ENCODE data around the gene GSTP1. TPM values are rescaled to one million over a fixed set of nuclear protein-coding genes. Genes with fewer than 3 reads are reported as not detected.
A peak's percentile ranks its signal among the peaks of the same experiment; 100 is the strongest.

GSTP1 gene
- polyA plus RNA-seq (2011; rRNA removed) (716 and 965 TPM in 2 replicates), polyA minus RNA-seq (2011; rRNA and poly(A)+ RNA removed) (518 and 668 TPM in 2 replicates)

GRCh38 chr11:67583247-67584204 is at the start of gene GSTP1:
GSTP1 (plus strand) TSS chr11:67583812; CDS start chr11:67583844, 32 bp downstream.
- Histone ChIP-seq H3K4me3 (ENCODE audit: low read depth, low read length) (peak within 1 kb of the TSS; percentile 80), H3K27me3 (ENCODE audit: control insufficient read depth, insufficient read depth, low read length) (peaks cover 16% of the 10 kb centered on the region), H3K9me3 (ENCODE audit: control insufficient read depth, insufficient read depth, low read length) (no peaks in the 10 kb centered on the region; the same call in 1 of the 2 replicates), H3K27ac (ENCODE audit: low read depth, low read length) (peak within 1 kb of the TSS; percentile 81)
- ChIA-PET CTCF (interaction anchor here (0.6 to 1.2 kb wide), 3 partner anchors 18 to 203 kb away, joined by 3 to 5 read pairs (median 3); partner anchors contain the start of gene NUDT8), POLR2A (interaction anchor here (0.7 to 1.8 kb wide), 6 partner anchors 8 to 199 kb away, joined by 3 to 12 read pairs (median 5); partner anchors contain the start of genes NUDT8 and PPP1CA)
- peak; percentile 51 for TF ChIP-seq CTCF (IDR thresholded peaks at IDR 0.05; ENCODE audit: low read depth, low read length)
- DNase-seq (ENCODE audit: low read depth, low spot score) = peak; percentile 78

- peaks cover 8% of the 10 kb centered on the region for H3K27me3 ChIP-seq (ENCODE audit: control insufficient read depth, insufficient read depth, low read length)
- POLR2A ChIA-PET = no interaction called here
- no peak overlapping the region for H3K4me3 ChIP-seq (ENCODE audit: low read depth, low read length)
- DNase-seq (ENCODE audit: low read depth, low spot score) = no peak
- peaks cover 10% of the 10 kb centered on the region for H3K9me3 ChIP-seq (ENCODE audit: control insufficient read depth, insufficient read depth, low read length)
- CTCF ChIA-PET = no interaction called here
- no peak for TF ChIP-seq CTCF (IDR thresholded peaks at IDR 0.05; ENCODE audit: low read depth, low read length)
- no peak overlapping the region for H3K27ac ChIP-seq (ENCODE audit: low read depth, low read length)
Observed at GRCh38 chr11:67534070-67534679, 49.4 kb upstream of the GSTP1 start.

- ChIA-PET CTCF (no interaction called here), POLR2A (no interaction called here)
- Histone ChIP-seq H3K27me3 (ENCODE audit: control insufficient read depth, insufficient read depth, low read length) (peaks cover 5% of the 10 kb centered on the region), H3K27ac (ENCODE audit: low read depth, low read length) (no peak overlapping the region), H3K9me3 (ENCODE audit: control insufficient read depth, insufficient read depth, low read length) (peaks cover 10% of the 10 kb centered on the region), H3K4me3 (ENCODE audit: low read depth, low read length) (no peak overlapping the region)
- DNase-seq (ENCODE audit: low read depth, low spot score) = no peak
- no peak for TF ChIP-seq CTCF (IDR thresholded peaks at IDR 0.05; ENCODE audit: low read depth, low read length)
Observed at GRCh38 chr11:67535561-67535960, 48.1 kb upstream of the GSTP1 start.

GRCh38 chr11:67538306-67538705 is 45.3 kb upstream of the GSTP1 start:
- no peak for TF ChIP-seq CTCF (IDR thresholded peaks at IDR 0.05; ENCODE audit: low read depth, low read length)
- ChIA-PET CTCF (no interaction called here), POLR2A (no interaction called here)
- Histone ChIP-seq H3K27me3 (ENCODE audit: control insufficient read depth, insufficient read depth, low read length) (no peaks in the 10 kb centered on the region), H3K27ac (ENCODE audit: low read depth, low read length) (no peak overlapping the region), H3K9me3 (ENCODE audit: control insufficient read depth, insufficient read depth, low read length) (peaks cover 10% of the 10 kb centered on the region), H3K4me3 (ENCODE audit: low read depth, low read length) (no peak overlapping the region)
- DNase-seq (ENCODE audit: low read depth, low spot score) = no peak
